ENCODE data around the gene TEPSIN. TPM values are rescaled to one million over a fixed set of nuclear protein-coding genes. Genes with fewer than 3 reads are reported as not detected.

Gene TEPSIN
- total RNA-seq, 2 experiments from 2014 or later, result 53.6 to 56.3 TPM

DNA sequence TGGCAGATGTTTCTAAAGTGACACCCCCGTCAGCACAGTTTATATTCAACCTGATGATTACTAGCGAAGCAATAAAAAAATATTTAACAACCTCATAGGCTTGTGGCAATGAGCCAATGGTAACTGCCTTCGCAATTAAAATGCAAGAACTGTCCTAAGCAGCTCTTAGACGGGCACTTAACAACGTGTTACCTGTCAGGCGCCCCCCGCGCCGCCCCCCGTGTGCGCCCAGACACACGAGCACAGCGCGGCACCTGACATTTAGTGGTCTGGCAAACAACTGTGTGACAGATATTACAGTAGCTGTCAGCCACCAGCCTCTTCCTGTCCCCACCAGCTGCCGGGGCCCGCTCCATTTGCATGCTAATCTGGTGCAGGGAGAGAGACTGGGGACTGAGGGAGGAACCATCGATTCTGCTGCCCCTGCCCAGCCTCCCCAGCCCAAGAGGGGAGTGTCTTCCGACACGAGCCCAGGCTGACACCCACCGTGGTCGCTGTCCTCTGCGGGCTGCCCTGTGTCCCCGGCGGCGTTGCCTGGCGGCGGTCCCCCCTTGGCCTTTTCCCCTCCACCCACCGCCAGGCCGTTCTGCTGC lies 12.9 kb upstream of the TEPSIN start:
- no peaks in the 10 kb centered on the region for H3K9me3 Mint-ChIP-seq (ENCODE audit: low read depth)
- no peak overlapping the region for H3K4me3 Mint-ChIP-seq
- no peaks in the 10 kb centered on the region for H3K27me3 Mint-ChIP-seq
- H3K4me1 Mint-ChIP-seq, result peaks cover 4% of the 10 kb centered on the region
- H3K36me3 Mint-ChIP-seq, result peaks cover 17% of the 10 kb centered on the region
- ATAC-seq, result no peak
- CTCF ChIA-PET, result no interaction called here
- DNase-seq, result no peak
- no peak overlapping the region for H3K27ac Mint-ChIP-seq

DNA sequence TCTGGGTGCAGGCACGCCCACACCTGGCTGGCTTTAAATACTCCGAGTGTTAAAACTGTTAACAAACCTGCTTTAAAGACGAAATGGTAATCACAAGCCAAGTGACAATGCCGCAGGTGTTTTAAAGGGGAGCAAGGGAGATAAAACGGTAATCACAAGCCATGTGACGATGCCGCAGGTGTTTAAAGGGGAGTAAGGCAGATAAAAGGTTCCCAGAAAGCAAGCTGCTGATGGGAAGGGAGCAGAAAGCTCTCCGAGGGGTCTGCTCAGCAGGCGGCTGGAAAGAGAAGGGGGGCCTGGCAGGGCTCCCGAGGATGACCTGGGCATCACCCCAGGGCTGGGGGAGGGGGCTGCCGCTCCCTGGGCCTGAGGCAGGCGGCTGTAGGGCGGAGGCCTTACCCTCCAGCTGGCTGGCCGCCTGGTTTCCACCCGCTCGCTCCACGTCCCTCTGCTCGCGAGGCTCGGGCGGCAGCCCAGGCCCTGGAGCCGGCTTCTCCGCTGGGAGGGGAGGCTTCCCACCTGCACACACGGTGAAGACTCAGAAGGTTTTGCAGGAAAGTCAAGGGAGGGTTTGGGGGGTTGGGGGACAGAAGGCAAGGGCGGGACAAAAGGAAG lies 12.3 kb upstream of the TEPSIN start:
- no peak overlapping the region for H3K27ac Mint-ChIP-seq
- ATAC-seq (no peak), DNase-seq (no peak)
- H3K27me3 Mint-ChIP-seq, result no peaks in the 10 kb centered on the region
- peaks cover 17% of the 10 kb centered on the region for H3K36me3 Mint-ChIP-seq
- H3K9me3 Mint-ChIP-seq (ENCODE audit: low read depth), result no peaks in the 10 kb centered on the region
- H3K4me1 Mint-ChIP-seq, result peaks cover 4% of the 10 kb centered on the region
- CTCF ChIA-PET, result no interaction called here
- no peak overlapping the region for H3K4me3 Mint-ChIP-seq

DNA sequence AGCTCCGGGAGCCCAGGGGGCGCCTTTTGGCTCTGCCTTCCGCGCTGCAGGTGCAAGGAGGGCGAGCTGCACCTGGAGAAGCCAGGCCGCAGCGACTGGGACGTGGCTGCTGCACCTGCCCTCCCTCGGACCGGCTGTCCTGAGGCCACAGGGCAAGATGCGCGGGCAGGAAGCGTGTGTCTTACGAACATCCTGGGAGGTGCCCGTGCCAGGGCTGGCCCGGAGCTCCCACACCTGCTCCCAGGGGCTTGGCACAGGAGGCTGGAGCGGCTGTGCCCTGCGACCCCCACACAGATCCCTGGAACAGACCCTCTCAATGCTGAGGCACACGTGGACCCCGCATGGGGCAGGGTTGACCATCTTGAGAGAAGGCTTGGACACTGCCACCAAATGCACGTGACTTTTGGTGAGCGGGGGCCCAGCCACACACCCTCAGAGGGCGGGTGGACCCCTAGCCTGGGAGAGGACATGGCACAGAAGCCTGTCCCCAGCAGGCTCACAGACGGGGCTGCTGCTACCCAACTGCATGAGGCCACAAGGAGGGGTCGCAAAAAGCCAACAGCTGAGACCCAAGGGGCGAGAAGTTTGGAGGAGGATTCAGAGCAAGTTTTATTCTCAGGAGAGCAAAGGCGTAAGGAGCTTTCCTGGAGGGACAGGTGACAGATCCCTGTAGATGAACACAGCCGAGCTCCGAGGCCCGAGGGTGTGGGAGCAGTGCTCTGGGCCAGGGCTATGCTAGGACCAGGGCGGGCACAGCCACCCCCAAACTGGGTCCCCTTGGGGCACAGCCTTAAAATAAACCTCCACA lies 11.6 kb upstream of the TEPSIN start:
- ATAC-seq (no peak), DNase-seq (no peak)
- CTCF ChIA-PET, result no interaction called here
- H3K4me1 Mint-ChIP-seq, result peaks cover 4% of the 10 kb centered on the region
- no peaks in the 10 kb centered on the region for H3K9me3 Mint-ChIP-seq (ENCODE audit: low read depth)
- no peak overlapping the region for H3K27ac Mint-ChIP-seq
- H3K27me3 Mint-ChIP-seq, result no peaks in the 10 kb centered on the region
- H3K4me3 Mint-ChIP-seq, result no peak overlapping the region
- peaks cover 17% of the 10 kb centered on the region for H3K36me3 Mint-ChIP-seq

DNA sequence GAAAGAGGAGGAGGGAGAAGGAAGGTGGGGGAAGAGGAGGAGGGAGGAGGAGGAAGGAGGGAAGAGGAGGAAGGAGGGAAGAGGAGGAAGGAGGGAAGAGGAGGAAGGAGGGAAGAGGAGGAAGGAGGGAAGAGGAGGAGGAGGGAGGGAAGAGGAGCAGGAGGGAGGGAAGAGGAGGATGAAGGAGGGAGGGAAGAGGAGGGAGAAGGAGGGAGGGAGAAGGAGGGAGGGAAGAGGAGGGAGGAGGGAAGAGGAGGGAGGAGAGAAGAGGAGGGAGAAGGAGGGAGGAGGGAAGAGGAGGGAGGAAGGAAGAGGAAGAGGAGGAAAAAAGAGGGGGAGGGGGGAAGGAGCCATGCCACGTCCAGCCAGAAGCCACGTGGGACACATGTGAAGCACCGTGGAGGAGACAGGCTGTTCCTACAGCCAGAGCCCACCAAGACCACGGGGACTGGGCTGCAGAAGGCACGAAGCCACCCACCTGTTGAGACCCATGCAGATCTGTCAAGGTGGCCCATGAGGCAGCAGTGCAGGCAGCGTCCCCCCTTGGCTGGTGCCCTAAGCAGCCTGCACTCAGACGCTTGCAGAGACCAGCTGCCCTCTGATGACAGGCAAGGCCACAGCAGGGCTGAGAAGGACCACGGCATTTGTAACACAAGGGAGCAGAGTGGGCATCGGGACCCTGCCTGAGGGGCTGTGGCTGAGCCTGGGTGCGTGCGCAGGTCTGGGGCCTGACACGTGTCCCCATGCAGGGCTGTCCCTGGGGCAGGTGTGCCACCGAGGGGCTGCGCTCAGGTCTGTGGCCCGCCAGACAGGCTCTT lies 10.6 kb upstream of the TEPSIN start:
- CTCF ChIA-PET, result no interaction called here
- no peak for ATAC-seq

DNA sequence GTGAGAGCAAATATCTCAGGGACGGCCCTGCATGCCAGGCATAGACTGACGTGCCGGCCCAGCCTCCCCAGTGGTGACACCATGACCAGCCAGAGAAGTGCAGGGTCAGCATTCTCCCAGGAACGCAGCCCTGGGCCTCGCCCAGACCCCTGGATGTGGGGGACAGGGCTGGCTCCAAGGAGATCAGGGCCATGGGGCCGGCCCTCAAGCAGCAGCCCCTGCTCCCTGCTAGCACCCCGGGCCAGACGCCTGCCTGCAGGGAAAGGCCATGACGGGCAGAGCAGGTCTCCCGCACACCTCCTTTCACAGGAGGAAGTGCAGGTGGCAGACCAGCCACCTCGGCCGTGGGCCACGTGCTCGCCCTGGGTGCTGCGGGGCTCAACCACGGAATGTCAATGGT lies 9.8 kb upstream of the TEPSIN start:
- ATAC-seq (no peak), DNase-seq (no peak)
- H3K4me3 Mint-ChIP-seq, result no peak overlapping the region
- no peak overlapping the region for H3K27ac Mint-ChIP-seq
- peaks cover 12% of the 10 kb centered on the region for H3K4me1 Mint-ChIP-seq
- H3K27me3 Mint-ChIP-seq, result no peaks in the 10 kb centered on the region
- H3K9me3 Mint-ChIP-seq (ENCODE audit: low read depth), result no peaks in the 10 kb centered on the region
- peaks cover 15% of the 10 kb centered on the region for H3K36me3 Mint-ChIP-seq
- CTCF ChIA-PET, result interaction anchor here (1.3 kb wide), 1 partner anchor 236 kb away, joined by 4 read pairs; no protein-coding TSS in a partner anchor

More for the DNA sequence above, 10.6 kb upstream of the TEPSIN start:
- Mint-ChIP-seq H3K36me3 (peaks cover 17% of the 10 kb centered on the region), H3K4me3 (no peak overlapping the region), H3K27ac (no peak overlapping the region), H3K4me1 (peaks cover 12% of the 10 kb centered on the region), H3K9me3 (ENCODE audit: low read depth) (no peaks in the 10 kb centered on the region), H3K27me3 (no peaks in the 10 kb centered on the region)
- DNase-seq, result no peak

DNA sequence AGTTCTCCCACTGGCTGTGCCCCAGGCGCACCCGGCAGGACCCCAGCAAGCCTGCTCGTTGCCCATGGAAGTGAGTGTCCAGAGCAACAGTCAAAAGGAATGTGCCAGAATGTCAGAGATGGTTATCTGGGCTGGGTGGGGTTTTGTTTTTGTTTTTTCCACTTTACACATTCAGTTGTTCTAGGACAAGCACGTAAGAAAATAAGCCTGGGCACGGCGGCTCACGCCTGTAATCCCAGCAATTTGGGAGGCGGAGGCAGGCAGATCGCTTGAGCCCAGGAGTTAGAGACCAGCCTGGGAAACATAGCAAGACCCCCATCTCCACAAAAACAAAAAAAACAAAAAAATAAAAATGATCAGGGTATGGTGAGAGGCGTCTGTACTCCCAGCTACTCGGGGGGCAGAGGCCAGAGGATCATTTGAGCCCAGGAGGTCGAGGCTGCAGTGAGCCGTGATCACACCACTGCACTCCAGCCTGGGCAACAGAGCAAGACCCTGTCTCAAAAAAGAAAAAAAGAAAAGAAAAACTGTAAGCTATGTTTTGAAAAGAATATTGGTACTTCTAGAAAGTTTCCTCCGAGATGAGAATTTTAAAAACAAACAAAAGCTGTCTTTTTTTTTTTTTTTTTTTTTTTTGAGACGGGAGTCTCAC lies 8.6 kb upstream of the TEPSIN start:
- peaks cover 9% of the 10 kb centered on the region for H3K4me1 Mint-ChIP-seq
- peaks cover 11% of the 10 kb centered on the region for H3K36me3 Mint-ChIP-seq
- no peak for DNase-seq
- H3K9me3 Mint-ChIP-seq (ENCODE audit: low read depth), result no peaks in the 10 kb centered on the region
- CTCF ChIA-PET, result interaction anchor here (1.3 kb wide), 1 partner anchor 237 kb away, joined by 4 read pairs; no protein-coding TSS in a partner anchor
- no peak for ATAC-seq
- H3K4me3 Mint-ChIP-seq, result no peak overlapping the region
- H3K27ac Mint-ChIP-seq, result no peak overlapping the region
- H3K27me3 Mint-ChIP-seq, result no peaks in the 10 kb centered on the region

DNA sequence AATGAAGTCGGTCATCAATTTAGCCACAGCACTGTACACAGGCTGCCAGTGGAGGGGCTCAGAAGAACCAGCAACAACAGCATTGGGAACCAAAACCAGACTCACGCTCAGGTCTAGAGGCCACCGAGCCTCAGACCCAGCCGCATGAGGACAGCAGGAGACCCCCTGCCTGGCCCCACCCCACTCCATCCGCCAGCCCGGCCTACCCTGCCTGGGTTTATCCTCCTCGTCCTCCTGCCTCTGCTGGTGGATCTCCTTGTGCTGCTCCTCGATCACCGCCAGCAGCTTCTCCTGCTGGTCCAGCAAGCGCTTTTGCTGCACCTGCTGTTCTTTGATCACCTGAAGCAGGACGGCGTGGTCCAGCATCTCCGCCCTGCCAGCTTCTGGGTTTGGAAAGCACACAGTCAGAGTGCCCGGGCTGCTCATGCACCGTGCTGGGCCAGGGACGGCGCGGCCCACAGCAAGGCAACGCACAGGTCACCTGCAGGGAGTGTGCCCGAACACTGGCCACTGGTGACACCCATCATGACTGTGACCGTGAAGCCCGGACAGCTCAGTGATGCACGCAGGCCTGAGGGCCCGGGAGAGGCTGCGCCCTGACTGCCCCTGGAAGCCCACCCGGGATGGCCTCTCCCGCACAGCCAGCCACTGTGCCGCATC lies 8.0 kb upstream of the TEPSIN start:
- peaks cover 9% of the 10 kb centered on the region for H3K36me3 Mint-ChIP-seq
- no peaks in the 10 kb centered on the region for H3K27me3 Mint-ChIP-seq
- no peak for DNase-seq
- H3K4me3 Mint-ChIP-seq, result no peak overlapping the region
- H3K4me1 Mint-ChIP-seq, result peaks cover 14% of the 10 kb centered on the region
- H3K9me3 Mint-ChIP-seq (ENCODE audit: low read depth), result no peaks in the 10 kb centered on the region
- CTCF ChIA-PET, result no interaction called here
- no peak overlapping the region for H3K27ac Mint-ChIP-seq
- ATAC-seq, result no peak

DNA sequence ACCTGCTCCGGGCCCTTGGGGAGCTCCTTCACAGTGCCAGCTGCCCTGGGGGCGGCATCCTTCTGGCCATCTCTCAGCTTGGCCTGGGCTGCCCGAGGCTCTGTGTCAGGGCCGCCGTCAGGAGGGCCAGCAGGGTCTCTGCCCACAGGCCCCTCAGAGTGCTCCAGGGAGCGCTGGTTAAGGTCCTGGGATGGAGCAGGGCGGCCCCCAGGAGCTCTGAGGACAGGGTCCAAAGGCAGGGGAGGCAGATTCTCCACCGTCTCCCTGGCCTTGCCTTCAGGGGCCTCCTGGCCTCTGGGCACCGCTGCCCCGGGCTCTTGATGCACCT lies 7.5 kb upstream of the TEPSIN start:
- no peak for DNase-seq
- Mint-ChIP-seq H3K9me3 (ENCODE audit: low read depth) (no peaks in the 10 kb centered on the region), H3K36me3 (peaks cover 9% of the 10 kb centered on the region), H3K27ac (no peak overlapping the region), H3K4me3 (no peak overlapping the region), H3K4me1 (peaks cover 19% of the 10 kb centered on the region), H3K27me3 (no peaks in the 10 kb centered on the region)
- CTCF ChIA-PET, result no interaction called here
- no peak for ATAC-seq

DNA sequence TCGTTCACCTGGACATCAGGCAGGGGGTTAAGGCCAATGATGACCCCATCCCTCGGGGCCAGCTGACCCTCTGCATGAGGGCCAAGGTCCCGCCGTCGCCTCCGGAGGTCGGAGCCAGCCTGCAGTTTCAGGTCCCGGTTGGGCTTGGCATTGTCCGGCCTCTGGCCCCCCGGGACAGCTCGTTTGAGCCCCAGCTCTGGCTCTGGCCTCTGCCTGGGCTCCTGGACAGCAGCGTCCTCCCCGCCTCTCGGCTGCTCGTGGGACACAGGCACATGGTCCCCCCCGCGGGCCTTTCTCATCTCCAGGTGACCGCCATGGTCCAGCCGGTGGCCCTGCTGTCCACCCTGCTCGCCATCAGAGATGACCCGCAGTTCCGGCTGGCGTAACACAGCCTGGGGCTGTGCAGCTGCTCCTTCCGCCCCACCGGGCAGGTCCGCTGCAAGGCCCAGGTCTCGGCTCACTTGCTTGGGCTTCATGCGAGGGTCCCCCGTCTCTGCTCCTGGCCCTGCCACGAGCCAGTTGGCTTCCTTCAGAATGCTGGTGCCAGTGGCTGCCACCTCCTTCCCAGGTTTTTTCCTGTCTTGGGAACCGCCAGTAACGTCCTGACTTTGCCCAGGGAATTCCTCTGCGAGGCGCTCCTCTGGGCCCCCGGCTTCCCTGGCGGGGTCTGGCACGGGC lies 6.9 kb upstream of the TEPSIN start:
- Mint-ChIP-seq H3K9me3 (ENCODE audit: low read depth) (no peaks in the 10 kb centered on the region), H3K27ac (no peak overlapping the region), H3K36me3 (peaks cover 9% of the 10 kb centered on the region), H3K27me3 (no peaks in the 10 kb centered on the region), H3K4me1 (peaks cover 24% of the 10 kb centered on the region), H3K4me3 (no peak overlapping the region)
- DNase-seq (no peak), ATAC-seq (no peak)
- CTCF ChIA-PET, result interaction anchor here (1.0 kb wide), 1 partner anchor 239 kb away, joined by 3 read pairs; no protein-coding TSS in a partner anchor

DNA sequence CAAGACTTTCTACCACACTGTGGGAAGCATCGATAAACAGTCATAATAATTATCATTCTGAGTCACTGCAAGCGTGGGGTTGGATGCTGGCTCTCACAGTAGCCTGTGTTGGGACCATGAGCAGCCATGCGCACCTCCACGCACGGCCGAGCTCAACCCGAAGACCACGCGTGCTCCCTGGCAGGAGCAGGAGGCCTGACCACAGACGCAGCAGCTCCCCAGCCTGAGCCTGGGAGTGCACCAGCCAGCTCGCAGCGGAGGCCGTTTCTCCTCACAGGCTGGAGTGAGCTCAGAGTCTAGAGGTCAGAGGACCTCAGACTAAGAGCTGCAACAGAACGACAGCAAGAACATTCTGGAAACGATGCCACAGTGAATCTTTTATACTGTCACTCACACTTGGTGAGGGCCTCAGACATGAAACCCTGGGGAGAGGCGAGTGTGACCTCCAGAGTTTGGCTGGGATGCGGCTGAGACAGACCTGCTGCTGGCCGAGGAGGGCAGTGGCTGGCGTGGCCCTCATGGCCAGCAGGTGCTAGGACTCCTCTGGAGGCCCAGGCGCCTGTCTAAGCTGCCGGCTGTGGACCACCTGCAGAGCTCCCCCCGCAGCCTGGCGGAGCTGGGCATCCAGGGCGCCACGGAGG lies 6.3 kb upstream of the TEPSIN start:
- ATAC-seq (peak; percentile 35), DNase-seq (no peak)
- CTCF ChIA-PET, result interaction anchor here (1.0 kb wide), 1 partner anchor 239 kb away, joined by 3 read pairs; no protein-coding TSS in a partner anchor
- Mint-ChIP-seq H3K4me3 (no peak overlapping the region), H3K27me3 (no peaks in the 10 kb centered on the region), H3K36me3 (peaks cover 8% of the 10 kb centered on the region), H3K4me1 (peaks cover 28% of the 10 kb centered on the region), H3K9me3 (ENCODE audit: low read depth) (no peaks in the 10 kb centered on the region), H3K27ac (peak overlapping the region; percentile 36)

DNA sequence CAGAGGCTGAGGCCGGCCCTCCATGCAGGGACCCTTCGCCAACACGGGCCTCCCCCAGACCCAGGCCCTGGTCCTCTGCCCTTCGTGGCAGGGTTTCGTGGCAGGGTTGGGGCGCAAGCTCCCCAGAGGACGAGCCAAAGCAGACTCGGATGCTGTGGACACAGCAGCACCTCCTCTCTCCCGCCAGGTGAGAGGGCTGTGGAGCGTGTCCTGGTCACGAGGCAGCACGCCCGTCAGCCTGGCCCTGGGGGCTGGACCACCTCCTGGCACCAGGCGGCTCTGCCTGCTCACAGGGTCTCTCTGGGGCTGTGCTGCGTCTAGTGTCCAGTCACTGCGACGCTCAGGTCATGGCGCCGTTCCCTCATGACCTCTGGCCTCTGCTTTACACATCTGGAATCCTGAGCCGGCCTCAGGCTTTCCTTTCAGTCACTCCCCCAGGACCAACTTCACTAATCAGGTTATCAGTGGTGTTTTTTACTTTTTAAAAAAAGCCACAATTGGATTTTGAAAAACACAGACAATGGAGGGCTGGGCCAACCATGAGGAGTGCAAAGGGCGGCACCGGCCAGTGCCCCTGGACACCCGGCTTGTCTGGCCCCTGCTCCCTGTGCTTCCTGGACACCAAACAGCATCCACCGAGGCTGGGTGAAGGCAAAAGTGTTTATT lies 5.6 kb upstream of the TEPSIN start:
- Mint-ChIP-seq H3K4me1 (peaks cover 31% of the 10 kb centered on the region), H3K9me3 (ENCODE audit: low read depth) (no peaks in the 10 kb centered on the region), H3K36me3 (peaks cover 7% of the 10 kb centered on the region), H3K27me3 (no peaks in the 10 kb centered on the region), H3K27ac (peak overlapping the region; percentile 36), H3K4me3 (no peak overlapping the region)
- ATAC-seq, result no peak
- CTCF ChIA-PET, result no interaction called here
- DNase-seq, result no peak

DNA sequence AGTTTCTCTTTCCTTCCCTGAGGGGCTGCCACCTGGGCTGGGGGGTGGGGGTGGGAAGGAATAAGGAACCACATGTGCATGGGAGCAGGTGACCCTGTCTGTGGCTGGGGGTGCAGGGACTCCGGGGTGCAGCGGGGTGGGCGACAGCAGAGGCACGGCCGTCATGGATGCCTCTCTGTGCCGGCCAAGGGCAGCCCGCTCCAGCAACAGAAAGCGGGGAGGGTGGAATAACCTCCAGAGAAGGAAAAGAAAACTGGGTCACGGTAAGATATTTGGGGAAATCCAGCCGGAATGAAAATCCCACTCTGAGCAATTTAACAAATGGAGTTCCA lies 4.4 kb upstream of the TEPSIN start:
- CTCF ChIA-PET, result no interaction called here

More for the DNA sequence above, 4.4 kb upstream of the TEPSIN start:
- Mint-ChIP-seq H3K9me3 (ENCODE audit: low read depth) (no peaks in the 10 kb centered on the region), H3K27ac (no peak overlapping the region), H3K27me3 (no peaks in the 10 kb centered on the region), H3K36me3 (peaks cover 5% of the 10 kb centered on the region), H3K4me1 (peaks cover 31% of the 10 kb centered on the region), H3K4me3 (no peak overlapping the region)
- DNase-seq (no peak), ATAC-seq (no peak)
